Chondrocyte (in vitro differentiated cells): ENCODE measurements around the gene C1QL2. TPM values are rescaled to one million over a fixed set of nuclear protein-coding genes. Genes with fewer than 3 reads are reported as not detected.

Experiments used
- DNase-seq: peaks from one replicate; pipeline ENCODE4 v3.0.0; 2021; ENCODE audit warnings: mixed read lengths, low spot score
- H3K27ac Mint-ChIP-seq: one replicate; pipeline ENCODE4 v1.8.0; 2021; ENCODE audit warnings: mild to moderate bottlenecking, moderate library complexity, mixed read lengths; ENCODE audit not compliant: unreplicated experiment
- H3K27me3 Mint-ChIP-seq: 2 replicates; pipeline ENCODE4 v1.8.0; 2021; ENCODE audit warnings: low read depth, mixed read lengths
- H3K36me3 Mint-ChIP-seq: 2 replicates; pipeline ENCODE4 v1.8.0; 2021; ENCODE audit warnings: low read depth, mixed read lengths
- H3K4me1 Mint-ChIP-seq: 2 replicates; pipeline ENCODE4 v1.8.0; 2021; ENCODE audit warnings: low read depth, mild to moderate bottlenecking, mixed read lengths
- H3K4me3 Mint-ChIP-seq: one replicate; pipeline ENCODE4 v1.8.0; 2021; ENCODE audit warnings: mild to moderate bottlenecking, moderate library complexity, mixed read lengths; ENCODE audit not compliant: unreplicated experiment
- H3K9me3 Mint-ChIP-seq: 2 replicates; pipeline ENCODE4 v1.8.0; 2021; ENCODE audit warnings: low read depth, mixed read lengths
- CTCF ChIP-seq: fragments of 200-600 bp; sonication (generic); IDR thresholded peaks from 2 replicates; pipeline ENCODE4 v1.5.0; 2021; ENCODE audit warnings: antibody characterized with exemption, mild to moderate bottlenecking, moderate library complexity
- total RNA-seq: library from RNA; stranded (reverse); gene quantifications from 3 replicates; pipeline ENCODE4 v1.2.1, GENCODE V29; 2021

The C1QL2 gene
- total RNA-seq, 1 donor from 2014 or later, result not detected

- peaks cover 4% of the 10 kb centered on the region for H3K27me3 Mint-ChIP-seq
Observed at GRCh38 chr2:119202610-119203310, 44.2 kb upstream of the C1QL2 start.

DNA sequence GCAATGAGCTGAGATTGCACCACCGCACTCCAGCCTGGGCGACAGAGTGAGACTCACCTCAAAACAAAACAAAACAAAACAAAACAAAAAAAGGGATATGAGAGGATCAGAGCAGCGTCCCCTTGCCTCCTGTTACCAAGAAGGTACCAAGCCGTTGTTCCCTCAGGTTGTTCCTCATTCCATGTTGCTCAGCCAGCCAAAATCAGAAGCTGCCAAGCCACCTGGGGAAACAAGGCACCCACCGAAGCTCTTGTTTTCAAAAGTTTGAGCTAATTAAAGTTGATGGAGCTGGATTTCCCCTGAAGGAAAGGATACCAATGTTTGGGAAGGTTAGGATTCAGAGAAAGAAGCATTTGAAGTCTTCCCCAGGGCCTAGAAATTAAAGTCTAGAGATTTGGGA lies 43.3 kb upstream of the C1QL2 start:
- DNase-seq, result no peak
- H3K4me1 Mint-ChIP-seq, result peaks cover 9% of the 10 kb centered on the region
- no peaks in the 10 kb centered on the region for H3K36me3 Mint-ChIP-seq
- no peak for TF ChIP-seq CTCF
- no peaks in the 10 kb centered on the region for H3K9me3 Mint-ChIP-seq
- H3K4me3 Mint-ChIP-seq, result no peak overlapping the region
- H3K27me3 Mint-ChIP-seq, result peaks cover 6% of the 10 kb centered on the region
- H3K27ac Mint-ChIP-seq, result no peak overlapping the region

More at GRCh38 chr2:119202610-119203310, 44.2 kb upstream of the C1QL2 start:
- no peak for DNase-seq
- Mint-ChIP-seq H3K4me1 (peaks cover 9% of the 10 kb centered on the region), H3K36me3 (no peaks in the 10 kb centered on the region), H3K27ac (no peak overlapping the region), H3K4me3 (no peak overlapping the region), H3K9me3 (no peaks in the 10 kb centered on the region)
- TF ChIP-seq CTCF, result no peak

- Mint-ChIP-seq H3K4me3 (no peak overlapping the region), H3K9me3 (no peaks in the 10 kb centered on the region), H3K27ac (no peak overlapping the region), H3K4me1 (peaks cover 9% of the 10 kb centered on the region), H3K36me3 (no peaks in the 10 kb centered on the region), H3K27me3 (peaks cover 23% of the 10 kb centered on the region)
- no peak for TF ChIP-seq CTCF
- DNase-seq, result no peak
Observed at GRCh38 chr2:119198240-119198840, 39.8 kb upstream of the C1QL2 start.

- Mint-ChIP-seq H3K27ac (no peak overlapping the region), H3K36me3 (no peaks in the 10 kb centered on the region), H3K9me3 (no peaks in the 10 kb centered on the region), H3K4me3 (no peak overlapping the region), H3K4me1 (peaks cover 9% of the 10 kb centered on the region), H3K27me3 (peaks cover 25% of the 10 kb centered on the region)
- TF ChIP-seq CTCF, result no peak
- DNase-seq, result no peak
Observed at GRCh38 chr2:119197529-119198239, 39.1 kb upstream of the C1QL2 start.

DNA sequence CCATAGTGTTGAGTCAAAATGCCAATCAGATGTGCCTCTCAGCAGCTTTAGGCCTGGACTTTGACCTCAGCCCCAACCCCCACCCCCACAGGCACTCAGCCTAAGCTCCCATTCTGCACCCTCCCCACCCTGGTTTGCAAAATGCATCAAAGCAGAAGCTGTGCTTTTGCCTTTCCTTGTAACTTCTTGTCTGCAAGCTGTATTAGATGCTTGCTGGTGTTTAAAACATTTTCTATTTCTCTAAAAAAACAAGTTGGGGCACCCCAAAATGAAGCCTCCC lies 38.5 kb upstream of the C1QL2 start:
- Mint-ChIP-seq H3K27ac (no peak overlapping the region), H3K4me1 (peaks cover 9% of the 10 kb centered on the region), H3K36me3 (no peaks in the 10 kb centered on the region), H3K4me3 (no peak overlapping the region), H3K9me3 (no peaks in the 10 kb centered on the region), H3K27me3 (peaks cover 25% of the 10 kb centered on the region)
- no peak for TF ChIP-seq CTCF
- no peak for DNase-seq
